Activated CD8-positive, alpha-beta memory T cell treated with anti-CD3 and anti-CD28 coated beads, Interleukin-2, amount 10 ng/mL, durations not matched to agents 7 days and 5 days (primary cell): Measurements from ENCODE around the gene EI24. TPM values are rescaled to one million over a fixed set of nuclear protein-coding genes. Genes with fewer than 3 reads are reported as not detected.
"Not testable (repeated sequence)": the region's sequence is repeated elsewhere in the genome, so short reads cannot be mapped to it uniquely, and the experiment has no call there.

Experiments used
- ATAC-seq: fragments of 150-1000 bp; cut with Tn5 transposase; one replicate; pipeline ENCODE4 v1.10.0; 2021; ENCODE audit warnings: moderate library complexity
- CTCF ChIA-PET: fragments of 350-600 bp; sonication (Branson Sonifier 250); formaldehyde crosslinking; loops from one replicate; lab custom pipeline; 2021; ENCODE audit warnings: antibody characterized with exemption; lab: Charles Lee
- DNase-seq: peaks from one replicate; pipeline ENCODE4 v3.0.0-alpha.2; 2020
- H3K27ac Mint-ChIP-seq: one replicate; pipeline ENCODE4 v1.8.0; 2021; ENCODE audit warnings: mild to moderate bottlenecking, mixed read lengths
- H3K27me3 Mint-ChIP-seq: one replicate; pipeline ENCODE4 v1.8.0; 2021; ENCODE audit warnings: mixed read lengths
- H3K36me3 Mint-ChIP-seq: one replicate; pipeline ENCODE4 v1.8.0; 2021; ENCODE audit warnings: mild to moderate bottlenecking, mixed read lengths
- H3K4me1 Mint-ChIP-seq: one replicate; pipeline ENCODE4 v1.8.0; 2021; ENCODE audit warnings: mixed read lengths
- H3K4me3 Mint-ChIP-seq: one replicate; pipeline ENCODE4 v1.8.0; 2021; ENCODE audit warnings: mild to moderate bottlenecking, moderate library complexity, mixed read lengths
- H3K9me3 Mint-ChIP-seq: one replicate; pipeline ENCODE4 v1.8.0; 2022; ENCODE audit warnings: low read depth, mixed read lengths
- total RNA-seq, 2 experiments: library from RNA; stranded (reverse); gene quantifications; one replicate each; pipeline ENCODE4 v1.2.3, GENCODE V29; 2021

The EI24 gene
- total RNA-seq, 2 experiments from 2014 or later, result 29.0 to 44.1 TPM

DNA sequence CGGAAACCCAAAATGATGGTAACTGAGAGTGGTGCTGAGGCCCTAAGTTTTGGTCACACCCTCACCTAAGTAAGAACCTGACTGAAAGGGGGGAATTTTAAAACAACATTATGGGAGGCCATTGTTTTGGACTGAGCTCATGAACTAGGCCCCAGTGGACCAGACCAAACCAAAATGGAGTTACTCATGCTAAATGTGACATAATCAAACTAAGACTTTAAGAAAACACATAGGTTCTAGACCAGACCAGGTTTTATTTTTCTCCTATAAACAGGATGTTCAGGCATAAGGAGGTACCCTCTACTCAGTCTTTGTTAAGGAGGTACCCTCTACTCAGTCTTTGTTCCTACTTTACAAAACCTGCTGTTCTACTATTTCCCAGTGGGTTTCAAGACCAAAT lies 7.4 kb upstream of the EI24 start:
- CTCF ChIA-PET, result no interaction called here
- H3K27me3 Mint-ChIP-seq, result peaks cover 2% of the 10 kb centered on the region
- no peaks in the 10 kb centered on the region for H3K9me3 Mint-ChIP-seq
- no peaks in the 10 kb centered on the region for H3K36me3 Mint-ChIP-seq
- DNase-seq, result no peak
- H3K4me3 Mint-ChIP-seq, result no peak overlapping the region
- H3K4me1 Mint-ChIP-seq, result peaks cover 2% of the 10 kb centered on the region
- no peak for ATAC-seq
- no peak overlapping the region for H3K27ac Mint-ChIP-seq

- no peak for ATAC-seq
- no peak overlapping the region for H3K4me3 Mint-ChIP-seq
- peaks cover 5% of the 10 kb centered on the region for H3K4me1 Mint-ChIP-seq
- H3K36me3 Mint-ChIP-seq, result no peaks in the 10 kb centered on the region
- H3K27me3 Mint-ChIP-seq, result no peaks in the 10 kb centered on the region
- CTCF ChIA-PET, result no interaction called here
- no peak for DNase-seq
- no peak overlapping the region for H3K27ac Mint-ChIP-seq
- H3K9me3 Mint-ChIP-seq, result no peaks in the 10 kb centered on the region
Measured at GRCh38 chr11:125562430-125562829, 6.8 kb upstream of the EI24 start.

DNA sequence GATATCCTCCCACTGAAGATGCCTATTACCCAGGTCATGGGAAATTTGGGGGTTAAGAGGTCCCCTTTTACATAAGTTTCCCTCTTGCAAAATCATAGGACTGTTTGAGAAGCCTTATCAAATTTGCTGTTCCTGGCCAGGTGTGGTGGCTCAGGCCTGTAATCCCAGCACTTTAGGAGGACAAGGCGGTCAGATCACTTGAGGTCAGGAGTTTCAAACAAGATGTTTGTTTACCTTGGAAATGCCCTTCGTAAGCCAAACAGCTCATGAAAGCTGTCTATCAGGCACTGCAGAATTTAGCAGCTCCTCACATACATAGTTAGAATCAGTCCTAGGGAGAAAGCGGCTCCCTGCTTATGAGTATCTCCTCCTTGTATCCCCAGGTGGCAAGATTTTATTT lies 4.9 kb upstream of the EI24 start:
- Mint-ChIP-seq H3K9me3 (no peaks in the 10 kb centered on the region), H3K27ac (no peak overlapping the region), H3K4me1 (peaks cover 8% of the 10 kb centered on the region), H3K4me3 (no peak overlapping the region), H3K27me3 (no peaks in the 10 kb centered on the region), H3K36me3 (no peaks in the 10 kb centered on the region)
- CTCF ChIA-PET, result interaction anchor here (1.3 kb wide), 1 partner anchor 142 kb away, joined by 3 read pairs; no protein-coding TSS in a partner anchor
- ATAC-seq (no peak), DNase-seq (no peak)

DNA sequence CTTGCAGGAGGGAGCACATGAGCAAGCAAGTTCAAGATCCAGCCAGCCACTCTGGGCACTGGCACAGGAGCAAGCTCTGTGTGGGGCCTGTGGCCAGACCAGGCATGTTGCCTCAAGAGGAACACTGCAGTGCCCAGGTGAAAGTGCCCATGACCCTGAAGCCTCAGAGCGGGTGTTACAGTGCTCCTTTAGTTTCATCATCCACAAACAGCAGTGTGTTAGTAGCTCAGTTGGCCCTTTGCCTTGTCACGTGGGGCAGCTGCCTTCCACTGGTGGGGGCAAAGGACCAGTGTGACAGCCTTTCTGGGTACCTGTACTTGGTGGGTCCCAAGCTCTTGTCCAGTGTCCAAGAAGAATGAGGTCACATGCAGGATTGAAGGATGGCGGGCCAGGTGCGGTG lies 3.0 kb upstream of the EI24 start:
- CTCF ChIA-PET, result interaction anchor here (1.0 kb wide), 1 partner anchor 72 kb away, joined by 3 read pairs; no protein-coding TSS in a partner anchor

GRCh38 chr11:125569915-125570621 lies 791 bp downstream of the EI24 start:
- Mint-ChIP-seq H3K36me3 (peaks cover 19% of the 10 kb centered on the region), H3K27ac (peak overlapping the region; percentile 86), H3K4me1 (peaks cover 27% of the 10 kb centered on the region), H3K9me3 (no peaks in the 10 kb centered on the region), H3K4me3 (peak overlapping the region; percentile 89), H3K27me3 (no peaks in the 10 kb centered on the region)
- ATAC-seq, result no peak
- no peak for DNase-seq
- CTCF ChIA-PET, result interaction anchor here (0.6 to 2.5 kb wide), 7 partner anchors 13 to 333 kb away, joined by 4 to 11 read pairs (median 5); partner anchors contain the start of genes PUS3 and STT3A

More for the DNA sequence above, 3.0 kb upstream of the EI24 start:
- Mint-ChIP-seq H3K9me3 (no peaks in the 10 kb centered on the region), H3K27me3 (no peaks in the 10 kb centered on the region), H3K4me1 (peaks cover 21% of the 10 kb centered on the region), H3K4me3 (no peak overlapping the region), H3K36me3 (no peaks in the 10 kb centered on the region), H3K27ac (no peak overlapping the region)
- ATAC-seq (no peak), DNase-seq (no peak)

- CTCF ChIA-PET, result interaction anchor here (1.8 to 2.0 kb wide), 2 partner anchors 15 to 22 kb away, joined by 4 to 11 read pairs; partner anchors contain the start of gene STT3A
- Mint-ChIP-seq H3K4me1 (peaks cover 28% of the 10 kb centered on the region), H3K9me3 (no peaks in the 10 kb centered on the region), H3K4me3 (peak overlapping the region; percentile 89), H3K36me3 (peaks cover 24% of the 10 kb centered on the region), H3K27me3 (no peaks in the 10 kb centered on the region), H3K27ac (no peak overlapping the region)
- ATAC-seq (no peak), DNase-seq (no peak)
Measured at GRCh38 chr11:125570952-125571351, 1.7 kb downstream of the EI24 start.

DNA sequence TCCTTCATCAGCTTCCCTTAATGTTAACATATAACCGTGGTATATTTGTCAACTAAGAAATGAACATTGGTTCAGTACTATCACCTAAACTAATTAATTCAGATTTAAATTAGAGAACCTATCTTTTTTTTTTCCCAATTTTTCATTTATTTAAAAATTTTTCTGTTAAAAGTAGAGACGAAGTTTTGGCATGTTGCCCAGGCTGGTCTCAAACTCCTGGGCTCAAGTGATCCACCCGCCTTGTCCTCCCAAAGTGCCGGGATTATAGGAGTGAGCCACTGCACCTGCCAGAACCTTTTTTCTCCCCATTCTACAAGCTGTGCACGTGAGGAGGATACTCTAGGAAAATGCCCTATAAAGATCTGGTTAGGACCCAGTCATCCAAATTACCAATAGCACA lies 3.6 kb downstream of the EI24 start:
- Mint-ChIP-seq H3K4me1 (peaks cover 23% of the 10 kb centered on the region), H3K36me3 (peaks cover 37% of the 10 kb centered on the region), H3K27me3 (no peaks in the 10 kb centered on the region), H3K4me3 (no peak overlapping the region), H3K27ac (no peak overlapping the region), H3K9me3 (no peaks in the 10 kb centered on the region)
- DNase-seq, result no peak
- CTCF ChIA-PET, result interaction anchor here (0.7 to 1.4 kb wide), 2 partner anchors 10 to 89 kb away, joined by 3 read pairs; no protein-coding TSS in a partner anchor
- no peak for ATAC-seq

- H3K27me3 Mint-ChIP-seq, H3K4me1 Mint-ChIP-seq, H3K4me3 Mint-ChIP-seq, H3K9me3 Mint-ChIP-seq, ATAC-seq, H3K27ac Mint-ChIP-seq, DNase-seq, CTCF ChIA-PET: not testable (repeated sequence)
- peaks cover 55% of the 10 kb centered on the region for H3K36me3 Mint-ChIP-seq
Measured at GRCh38 chr11:125577181-125577580, 7.9 kb downstream of the EI24 start.

DNA sequence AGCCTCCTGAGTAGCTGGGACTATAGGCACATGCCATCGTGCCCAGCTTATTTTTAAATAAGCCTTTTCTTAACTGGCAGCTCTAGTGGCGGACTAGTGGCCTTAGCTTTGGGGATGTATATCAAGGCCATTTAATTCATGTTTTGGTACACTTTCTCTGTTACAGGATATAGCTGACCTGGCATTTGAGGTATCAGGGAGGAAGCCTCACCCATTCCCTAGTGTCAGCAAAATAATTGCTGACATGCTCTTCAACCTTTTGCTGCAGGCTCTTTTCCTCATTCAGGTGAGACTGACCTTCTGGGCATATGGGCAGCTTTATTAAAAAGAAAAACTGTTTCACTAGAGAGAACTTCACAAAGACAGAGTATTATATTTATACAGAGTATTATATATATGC lies 9.5 kb downstream of the EI24 start:
- Mint-ChIP-seq H3K27me3 (no peaks in the 10 kb centered on the region), H3K4me3 (no peak overlapping the region), H3K36me3 (peaks cover 58% of the 10 kb centered on the region), H3K27ac (no peak overlapping the region), H3K4me1 (peaks cover 1% of the 10 kb centered on the region), H3K9me3 (no peaks in the 10 kb centered on the region)
- ATAC-seq, result no peak
- CTCF ChIA-PET, result interaction anchor here (1.1 kb wide), 1 partner anchor 47 kb away, joined by 3 read pairs; the partner anchor contains the start of gene CHEK1
- no peak for DNase-seq

- H3K36me3 Mint-ChIP-seq, result peaks cover 59% of the 10 kb centered on the region
- no peaks in the 10 kb centered on the region for H3K27me3 Mint-ChIP-seq
- no peak overlapping the region for H3K4me3 Mint-ChIP-seq
- CTCF ChIA-PET, result interaction anchor here (1.1 kb wide), 1 partner anchor 46 kb away, joined by 3 read pairs; the partner anchor contains the start of gene CHEK1
- no peak overlapping the region for H3K27ac Mint-ChIP-seq
- peaks cover 1% of the 10 kb centered on the region for H3K4me1 Mint-ChIP-seq
- ATAC-seq (no peak), DNase-seq (no peak)
- no peaks in the 10 kb centered on the region for H3K9me3 Mint-ChIP-seq
Measured at GRCh38 chr11:125579811-125580210, 10.5 kb downstream of the EI24 start.

DNA sequence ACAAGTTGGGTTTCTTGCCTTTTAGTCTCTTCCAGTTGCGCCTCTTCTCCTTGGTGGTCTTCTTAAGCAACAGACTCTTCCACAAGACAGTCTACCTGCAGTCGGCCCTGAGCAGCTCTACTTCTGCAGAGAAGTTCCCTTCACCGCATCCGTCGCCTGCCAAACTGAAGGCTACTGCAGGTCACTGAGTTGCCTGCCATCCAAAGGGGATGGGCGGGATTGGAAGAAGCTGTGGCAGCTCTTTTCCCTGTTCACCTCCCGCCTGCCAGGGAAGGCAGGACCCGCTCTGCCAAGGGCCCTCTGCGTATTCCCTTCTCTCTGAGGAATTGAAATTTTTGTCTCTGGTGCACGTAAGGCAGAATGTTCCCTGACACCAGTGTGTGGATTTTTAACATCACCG lies 14.2 kb downstream of the EI24 start:
- H3K4me1 Mint-ChIP-seq, result peaks cover 3% of the 10 kb centered on the region
- H3K9me3 Mint-ChIP-seq, result no peaks in the 10 kb centered on the region
- DNase-seq (no peak), ATAC-seq (no peak)
- peaks cover 38% of the 10 kb centered on the region for H3K36me3 Mint-ChIP-seq
- CTCF ChIA-PET, result interaction anchor here (1.2 to 1.6 kb wide), 2 partner anchors 11 to 14 kb away, joined by 3 to 5 read pairs; partner anchors contain the start of gene EI24
- H3K27ac Mint-ChIP-seq, result no peak overlapping the region
- H3K27me3 Mint-ChIP-seq, result no peaks in the 10 kb centered on the region
- no peak overlapping the region for H3K4me3 Mint-ChIP-seq

DNA sequence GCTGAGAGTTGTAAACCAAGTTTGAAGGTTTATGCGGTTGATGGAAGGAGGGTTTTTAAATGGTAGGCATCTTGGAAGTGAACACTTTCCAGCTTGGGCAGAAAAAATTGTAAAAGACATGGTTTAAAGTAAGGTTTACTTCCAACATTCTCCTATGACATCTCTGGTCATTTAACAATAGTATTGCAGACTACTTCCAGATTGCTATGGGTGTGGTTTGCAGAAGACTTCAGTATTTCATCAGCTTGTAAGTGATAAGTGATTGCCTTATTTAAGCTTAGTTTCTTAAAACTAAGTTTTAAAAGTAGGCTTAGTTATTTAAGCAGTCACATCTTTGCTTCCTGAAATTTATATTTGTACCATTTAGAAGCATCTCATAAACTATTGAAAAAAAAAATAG lies 16.2 kb downstream of the EI24 start:
- Mint-ChIP-seq H3K4me3 (no peak overlapping the region), H3K9me3 (no peaks in the 10 kb centered on the region), H3K27ac (no peak overlapping the region), H3K4me1 (peaks cover 5% of the 10 kb centered on the region), H3K27me3 (no peaks in the 10 kb centered on the region), H3K36me3 (peaks cover 26% of the 10 kb centered on the region)
- ATAC-seq (no peak), DNase-seq (no peak)
- CTCF ChIA-PET, result interaction anchor here (1.8 kb wide), 1 partner anchor 15 kb away, joined by 4 read pairs; no protein-coding TSS in a partner anchor

DNA sequence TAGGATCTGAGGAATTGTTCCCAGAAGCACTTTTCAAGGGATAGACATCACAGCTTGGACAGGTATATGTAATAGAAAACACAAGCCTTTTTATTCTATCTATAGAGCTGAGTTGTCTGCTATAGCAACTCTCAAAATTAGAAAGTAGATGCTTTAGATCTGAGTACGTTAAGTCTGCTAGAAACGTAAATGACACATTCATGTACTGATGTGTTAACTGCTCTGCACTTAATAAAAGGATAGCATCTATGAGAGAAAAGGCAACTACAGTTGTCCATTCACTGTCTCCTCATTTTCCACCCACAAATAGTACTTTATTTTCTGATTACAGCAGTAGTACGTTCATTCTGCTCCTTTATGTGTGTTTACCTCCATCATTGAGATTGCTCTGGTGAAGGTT lies 17.3 kb downstream of the EI24 start:
- Mint-ChIP-seq H3K9me3 (no peaks in the 10 kb centered on the region), H3K36me3 (peaks cover 22% of the 10 kb centered on the region), H3K4me1 (peaks cover 11% of the 10 kb centered on the region), H3K4me3 (no peak overlapping the region), H3K27ac (no peak overlapping the region), H3K27me3 (no peaks in the 10 kb centered on the region)
- CTCF ChIA-PET, result interaction anchor here (1.8 kb wide), 1 partner anchor 16 kb away, joined by 4 read pairs; no protein-coding TSS in a partner anchor
- ATAC-seq (peak; percentile 23), DNase-seq (no peak)

DNA sequence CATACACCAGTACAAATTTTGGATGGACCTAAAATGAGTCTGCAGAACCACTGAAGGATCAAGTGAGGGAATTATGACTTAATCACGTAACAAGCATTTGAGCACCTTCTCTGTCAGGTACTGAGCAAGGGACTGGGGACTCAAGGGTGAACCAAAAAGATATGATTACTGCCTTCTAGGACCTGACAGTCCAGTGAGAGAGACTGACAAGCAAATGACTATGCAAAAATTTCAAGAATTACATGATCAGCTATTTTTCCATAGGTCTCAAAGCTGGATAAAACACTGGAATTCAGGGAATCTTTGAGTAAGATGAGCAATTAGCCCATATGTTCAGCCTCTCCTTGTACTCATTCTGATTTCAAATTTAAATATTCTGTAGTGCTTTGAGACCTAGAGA lies 18.2 kb downstream of the EI24 start:
- Mint-ChIP-seq H3K9me3 (no peaks in the 10 kb centered on the region), H3K4me3 (no peak overlapping the region), H3K27me3 (no peaks in the 10 kb centered on the region), H3K27ac (no peak overlapping the region), H3K4me1 (peaks cover 13% of the 10 kb centered on the region), H3K36me3 (peaks cover 20% of the 10 kb centered on the region)
- CTCF ChIA-PET, result no interaction called here
- DNase-seq (no peak), ATAC-seq (no peak)
